ENCODE results near the gene FPGS.

FPGS gene

DNA sequence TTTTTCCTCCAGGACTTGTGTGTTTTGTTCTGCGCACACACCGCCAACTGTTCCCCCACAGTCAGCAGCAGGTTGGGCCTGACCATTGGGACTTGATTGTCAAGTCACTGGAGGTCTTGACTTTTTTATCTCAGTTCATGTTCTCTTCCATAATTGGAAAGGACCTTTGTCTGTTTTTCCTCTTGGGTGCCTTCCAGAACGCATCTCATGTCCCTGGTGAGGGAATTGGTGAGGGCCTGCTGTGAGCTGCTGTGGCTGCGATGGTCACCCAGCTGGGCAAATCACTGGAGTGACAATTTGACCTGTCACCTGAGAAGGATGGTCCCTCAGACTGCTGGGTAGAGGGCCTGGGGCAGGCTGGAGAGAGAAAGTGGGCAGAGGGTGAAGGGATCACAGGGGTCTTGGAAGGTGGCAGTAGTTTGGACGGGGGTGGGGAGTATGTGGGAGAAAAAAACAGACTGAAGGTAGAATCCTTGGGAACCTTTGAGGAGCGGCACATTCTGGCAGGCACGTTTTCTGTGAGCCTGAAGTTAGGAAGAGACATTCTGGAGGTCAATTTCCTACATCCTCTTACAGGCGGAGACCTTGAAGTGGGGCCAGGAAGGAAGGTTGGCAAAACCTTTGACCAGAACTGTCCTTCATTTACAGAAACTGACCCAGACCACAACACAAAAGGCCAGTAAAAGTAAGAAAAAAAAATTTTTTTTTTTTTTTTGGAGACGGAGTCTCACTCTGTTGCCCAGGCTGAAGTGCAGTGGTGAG lies 12.4 kb upstream of the FPGS start:
- no peak for TF ChIP-seq GATA3 (IDR thresholded peaks at IDR 0.05; ENCODE audit: low read depth, low read length)

DNA sequence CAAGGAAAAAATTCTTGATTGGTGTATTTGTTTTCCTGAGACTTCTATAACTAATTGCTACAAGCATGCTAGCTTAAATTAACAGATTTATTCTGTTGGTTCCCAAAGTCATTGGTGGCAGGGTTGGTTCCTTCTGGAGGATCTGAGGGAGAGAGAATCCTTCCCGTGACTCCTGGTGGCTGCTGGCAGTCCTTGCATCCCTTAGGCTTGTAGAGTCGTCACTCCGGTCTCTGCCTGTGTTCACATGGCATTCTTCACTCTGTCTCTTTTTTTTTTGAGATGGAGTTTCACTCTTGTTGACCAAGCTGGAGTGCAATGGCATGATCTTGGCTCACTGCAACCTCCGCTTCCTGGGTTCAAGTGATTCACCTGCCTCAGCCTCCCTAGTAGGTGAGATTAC lies 11.6 kb upstream of the FPGS start:
- TF ChIP-seq GATA2 (IDR thresholded peaks at IDR 0.05; ENCODE audit: low read depth, low read length) (no peak), GATA3 (IDR thresholded peaks at IDR 0.05; ENCODE audit: low read depth, low read length) (no peak)

DNA sequence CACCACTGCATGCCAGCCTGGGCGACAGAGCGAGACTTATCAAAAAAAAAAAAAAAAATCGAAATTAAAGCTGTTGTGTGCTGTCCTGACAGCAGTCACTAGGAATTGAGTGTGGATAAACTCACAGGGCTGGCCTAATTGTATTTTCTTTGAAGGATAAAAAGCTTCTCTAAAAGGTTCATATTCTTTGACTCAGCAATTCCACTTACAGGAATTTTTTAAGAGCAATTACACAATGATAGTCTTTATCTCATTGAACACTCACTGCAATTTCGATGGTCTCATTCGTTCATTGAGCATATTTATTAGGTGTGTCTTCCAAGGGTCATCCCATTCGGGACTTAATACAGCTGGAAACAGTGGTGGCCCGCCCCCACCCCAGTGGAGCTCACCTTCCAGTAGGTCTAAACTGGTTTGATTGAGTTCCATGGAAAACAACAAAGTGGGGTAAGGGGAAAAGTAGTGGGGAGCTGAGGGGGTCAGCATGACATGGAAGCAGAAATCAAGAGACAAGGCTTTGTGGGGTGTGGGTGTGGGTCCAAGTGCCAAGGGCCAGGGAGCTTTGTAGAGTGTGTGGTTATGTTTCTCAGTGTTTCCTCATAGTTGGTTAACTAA lies 10.2 kb upstream of the FPGS start:
- TF ChIP-seq GATA2 (IDR thresholded peaks at IDR 0.05; ENCODE audit: low read depth, low read length) = no peak
- no peak for TF ChIP-seq GATA3 (IDR thresholded peaks at IDR 0.05; ENCODE audit: low read depth, low read length)

DNA sequence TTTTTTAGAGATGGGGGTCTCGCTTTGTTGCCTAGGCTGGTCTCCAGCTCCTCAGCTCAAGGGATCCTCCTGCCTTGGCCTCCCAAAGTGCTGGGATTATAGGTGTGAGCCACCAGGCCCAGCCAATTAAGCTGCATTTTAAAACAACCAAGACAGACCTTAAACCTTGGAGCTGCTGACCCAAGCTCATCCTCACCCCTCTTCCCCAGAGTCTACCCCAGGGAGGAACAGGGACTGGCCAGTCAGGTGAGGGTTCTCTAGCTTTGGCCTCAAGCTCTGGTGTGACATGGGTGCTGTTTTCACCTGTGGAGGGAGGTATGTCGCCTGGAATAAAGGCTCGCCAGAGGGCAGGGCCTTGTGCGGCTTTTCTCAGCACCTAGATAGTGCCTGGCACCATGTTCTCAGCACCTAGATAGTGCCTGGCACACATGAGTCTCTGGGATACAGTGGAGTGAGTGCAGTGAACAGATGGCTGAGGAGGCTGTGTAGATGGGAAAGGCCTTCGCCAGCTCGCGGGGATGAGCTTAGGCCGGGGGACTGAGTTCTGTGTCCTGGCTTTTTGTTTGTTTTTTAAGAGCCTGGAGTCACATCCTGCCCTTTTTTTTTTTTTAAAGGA lies 9.5 kb upstream of the FPGS start:
- TF ChIP-seq GATA3 (IDR thresholded peaks at IDR 0.05; ENCODE audit: low read depth, low read length) (no peak), GATA2 (IDR thresholded peaks at IDR 0.05; ENCODE audit: low read depth, low read length) (no peak)

DNA sequence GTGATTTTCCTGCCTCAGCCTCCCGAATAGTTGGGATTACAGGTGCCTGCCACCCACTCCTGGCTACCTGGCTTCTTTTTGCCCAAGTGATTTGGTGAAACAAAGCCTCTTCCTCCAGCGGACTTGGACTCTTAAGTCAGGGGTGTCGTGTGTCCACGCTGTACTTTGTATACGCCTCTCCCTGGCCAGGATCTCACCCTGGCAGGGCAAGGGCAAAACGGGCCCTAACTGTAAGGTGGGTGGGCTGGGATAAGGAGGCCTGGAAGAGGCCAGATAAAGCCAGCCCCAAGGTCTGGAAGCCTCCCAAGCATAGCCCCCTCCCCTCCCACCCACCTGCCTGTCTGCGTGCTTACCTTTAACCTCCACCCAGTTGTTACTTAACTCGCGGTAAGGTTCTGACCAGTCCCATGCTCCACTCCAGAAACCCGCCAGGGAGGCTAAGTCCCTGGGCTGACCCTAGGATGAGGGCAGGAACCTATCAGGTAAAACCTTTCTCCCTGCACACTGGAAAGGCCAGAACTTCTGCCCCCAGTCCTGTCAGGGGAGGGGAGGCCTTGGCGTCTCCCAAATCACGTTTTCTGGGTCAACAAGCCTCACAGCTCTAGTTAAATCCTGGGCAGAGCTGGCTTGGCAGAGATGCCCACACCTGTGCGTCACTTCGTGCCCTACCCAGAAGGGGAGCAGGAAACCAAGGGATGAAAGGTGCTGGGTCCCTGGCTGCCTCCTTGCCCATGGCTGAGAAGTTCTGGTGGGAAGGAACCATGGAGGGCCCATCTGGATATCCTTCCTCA lies 8.5 kb upstream of the FPGS start:
- TF ChIP-seq GATA3 (IDR thresholded peaks at IDR 0.05; ENCODE audit: low read depth, low read length) = no peak
- TF ChIP-seq GATA2 (IDR thresholded peaks at IDR 0.05; ENCODE audit: low read depth, low read length) = no peak

DNA sequence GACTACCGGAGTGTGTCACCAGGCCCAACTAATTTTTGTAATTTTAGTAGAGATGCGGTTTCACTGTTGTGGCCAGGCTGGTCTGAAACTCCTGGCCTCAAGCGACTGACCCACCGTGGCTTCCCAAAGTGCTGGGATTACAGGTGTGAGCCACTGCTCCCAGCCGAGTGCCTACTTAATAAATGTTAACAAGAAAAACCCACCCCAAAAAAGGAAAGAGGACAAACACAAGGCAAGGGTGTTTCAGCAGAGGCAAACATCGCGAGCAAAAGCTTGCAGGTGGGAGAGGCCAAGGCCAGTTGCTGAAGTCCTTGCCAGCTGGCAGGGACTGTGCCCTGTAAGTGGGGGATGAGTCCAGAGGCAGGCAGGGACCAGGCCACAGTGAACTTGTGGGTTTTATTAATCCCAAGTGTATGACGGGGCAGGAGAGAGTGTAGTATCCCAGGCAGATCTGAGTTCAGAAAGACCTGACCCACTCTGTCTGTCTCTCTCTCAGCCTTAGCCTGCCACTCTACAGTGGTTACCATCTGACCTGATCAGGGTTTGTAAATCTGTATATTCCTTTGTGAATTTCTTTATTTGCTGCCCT lies 6.4 kb upstream of the FPGS start:
- TF ChIP-seq GATA2 (IDR thresholded peaks at IDR 0.05; ENCODE audit: low read depth, low read length) = no peak
- TF ChIP-seq GATA3 (IDR thresholded peaks at IDR 0.05; ENCODE audit: low read depth, low read length) = no peak

DNA sequence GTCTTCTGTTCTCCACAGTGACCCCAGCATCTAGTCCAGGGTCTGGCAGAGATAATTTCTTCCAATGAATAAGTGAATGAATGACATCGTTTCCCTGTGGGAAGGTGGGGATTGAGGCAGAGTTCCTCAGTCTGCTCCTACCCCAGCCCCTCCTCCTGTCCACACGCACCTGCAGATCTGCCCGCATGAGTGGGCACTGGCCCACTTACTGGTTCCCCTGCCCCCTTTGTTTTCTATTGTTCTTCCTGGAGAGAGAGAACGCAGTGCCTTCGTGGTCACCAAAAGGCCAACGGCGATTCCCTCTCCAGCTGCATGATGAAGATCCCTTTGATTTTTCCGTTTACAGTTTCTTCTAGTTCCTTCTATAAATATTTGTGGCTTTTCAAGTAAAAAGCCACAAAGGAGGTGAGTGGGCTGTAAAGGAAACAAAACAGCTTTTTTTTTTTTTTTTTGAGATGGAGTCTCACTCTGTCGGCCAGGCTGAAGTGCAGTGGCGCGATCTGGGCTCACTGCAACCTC lies 5.8 kb upstream of the FPGS start:
- TF ChIP-seq GATA2 (IDR thresholded peaks at IDR 0.05; ENCODE audit: low read depth, low read length) (no peak), GATA3 (IDR thresholded peaks at IDR 0.05; ENCODE audit: low read depth, low read length) (no peak)

DNA sequence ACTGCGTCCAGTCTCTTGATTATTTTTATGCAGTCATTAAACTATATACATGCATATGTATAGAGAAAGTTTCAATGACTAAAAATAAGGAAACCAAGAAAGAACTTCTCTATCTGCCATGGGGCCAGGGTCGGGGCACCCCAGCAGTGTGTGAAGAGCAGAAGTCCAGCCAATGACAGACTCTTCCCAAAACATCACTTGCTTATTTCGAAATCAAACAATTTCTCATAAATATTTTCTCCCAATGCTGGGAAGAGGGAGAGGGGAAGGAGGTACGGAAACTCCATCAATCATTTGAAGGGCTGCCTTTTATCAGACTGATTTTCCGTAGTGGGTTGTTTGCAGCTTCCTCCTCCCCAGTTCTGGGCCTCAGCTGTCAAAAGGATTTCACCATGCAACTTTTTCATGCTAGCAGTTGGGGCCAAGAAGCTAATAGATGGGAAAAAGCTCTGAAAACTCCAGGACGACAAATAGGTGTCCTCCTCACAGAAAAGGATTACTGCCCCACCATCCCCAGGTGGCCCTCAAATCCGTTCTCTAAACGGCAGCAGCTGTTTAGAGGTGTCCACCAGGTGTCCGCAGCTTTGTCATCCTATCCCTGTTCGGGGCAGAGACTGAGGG lies 617 bp upstream of the FPGS start:
- TF ChIP-seq GATA2 (IDR thresholded peaks at IDR 0.05; ENCODE audit: low read depth, low read length) = no peak
- TF ChIP-seq GATA3 (IDR thresholded peaks at IDR 0.05; ENCODE audit: low read depth, low read length) = no peak

DNA sequence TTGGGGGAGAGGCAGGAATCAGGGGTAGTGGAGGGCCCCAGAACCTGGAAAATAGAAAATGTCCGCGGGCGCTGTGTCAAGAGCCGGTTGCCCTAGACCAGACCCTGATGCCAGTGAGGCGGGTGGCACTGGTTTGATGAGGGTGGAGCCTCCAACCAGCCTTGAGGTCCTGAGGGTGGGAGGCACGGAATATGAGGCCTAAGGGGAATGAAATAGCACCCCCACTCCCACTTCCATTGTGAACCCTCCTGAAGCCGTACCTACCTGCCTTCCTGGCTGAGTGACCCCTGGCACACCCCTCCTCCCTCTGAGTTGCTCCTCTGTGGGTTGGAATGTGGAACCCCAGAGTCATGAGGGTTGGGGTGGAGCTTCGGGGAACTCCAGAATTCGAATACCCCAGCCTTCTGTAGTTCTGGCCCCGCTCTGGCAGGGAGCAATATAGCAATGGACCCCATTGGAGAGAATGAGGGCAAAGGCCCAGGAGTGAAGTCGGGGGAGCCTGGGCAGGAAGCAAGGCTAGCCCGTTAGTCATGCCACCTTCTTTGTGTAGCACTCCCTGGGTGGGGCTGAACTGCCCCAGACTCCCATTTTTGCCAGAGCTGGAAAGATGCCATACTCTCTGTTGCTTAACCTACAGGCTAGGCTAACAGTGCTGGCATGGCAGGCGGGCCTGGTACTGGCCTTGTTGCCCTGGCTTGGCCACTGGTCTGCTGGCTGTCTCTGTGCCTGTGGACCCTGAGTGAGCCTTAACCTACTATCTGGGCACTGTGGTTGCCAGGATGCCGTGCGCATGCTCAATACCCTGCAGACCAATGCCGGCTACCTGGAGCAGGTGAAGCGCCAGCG lies 1.0 kb downstream of the FPGS start:
- TF ChIP-seq GATA3 (IDR thresholded peaks at IDR 0.05; ENCODE audit: low read depth, low read length) = no peak
- no peak for TF ChIP-seq GATA2 (IDR thresholded peaks at IDR 0.05; ENCODE audit: low read depth, low read length)

DNA sequence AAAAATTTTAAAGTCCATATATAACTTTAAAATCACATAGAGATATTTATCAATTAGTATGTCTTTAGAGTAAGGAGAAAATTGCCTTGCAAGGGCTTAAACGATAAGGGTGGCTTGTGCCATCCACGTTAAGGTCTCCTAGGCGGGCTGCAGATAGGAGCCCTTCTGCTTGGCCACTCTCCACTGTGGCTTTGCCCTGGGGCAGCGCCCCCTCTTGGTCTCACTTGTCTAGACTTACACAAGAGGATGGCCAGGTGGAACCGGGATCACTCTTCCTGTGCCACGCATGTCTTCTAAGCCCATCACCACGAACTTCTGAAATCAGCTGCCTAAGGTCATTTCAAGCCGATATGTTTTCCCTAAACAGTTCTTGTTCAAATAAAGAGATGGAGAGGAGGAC lies 2.9 kb downstream of the FPGS start:
- no peak for TF ChIP-seq GATA2 (IDR thresholded peaks at IDR 0.05; ENCODE audit: low read depth, low read length)
- TF ChIP-seq GATA3 (IDR thresholded peaks at IDR 0.05; ENCODE audit: low read depth, low read length) = no peak

DNA sequence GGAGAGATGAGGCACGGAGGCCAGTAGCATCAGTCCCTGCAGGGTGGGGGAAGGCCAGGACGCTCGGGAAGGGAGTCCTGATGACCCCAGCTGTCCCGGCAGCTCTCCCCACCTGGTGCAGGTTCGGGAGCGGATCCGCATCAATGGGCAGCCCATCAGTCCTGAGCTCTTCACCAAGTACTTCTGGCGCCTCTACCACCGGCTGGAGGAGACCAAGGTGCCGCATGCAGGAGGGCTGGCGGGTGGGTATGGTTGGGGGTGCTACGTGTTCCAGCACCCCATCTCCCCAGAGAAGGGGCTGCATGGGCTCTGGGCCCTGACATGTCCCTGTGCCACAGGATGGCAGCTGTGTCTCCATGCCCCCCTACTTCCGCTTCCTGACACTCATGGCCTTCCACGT lies 4.2 kb downstream of the FPGS start:
- TF ChIP-seq GATA2 (IDR thresholded peaks at IDR 0.05; ENCODE audit: low read depth, low read length) = no peak
- TF ChIP-seq GATA3 (IDR thresholded peaks at IDR 0.05; ENCODE audit: low read depth, low read length) = no peak

DNA sequence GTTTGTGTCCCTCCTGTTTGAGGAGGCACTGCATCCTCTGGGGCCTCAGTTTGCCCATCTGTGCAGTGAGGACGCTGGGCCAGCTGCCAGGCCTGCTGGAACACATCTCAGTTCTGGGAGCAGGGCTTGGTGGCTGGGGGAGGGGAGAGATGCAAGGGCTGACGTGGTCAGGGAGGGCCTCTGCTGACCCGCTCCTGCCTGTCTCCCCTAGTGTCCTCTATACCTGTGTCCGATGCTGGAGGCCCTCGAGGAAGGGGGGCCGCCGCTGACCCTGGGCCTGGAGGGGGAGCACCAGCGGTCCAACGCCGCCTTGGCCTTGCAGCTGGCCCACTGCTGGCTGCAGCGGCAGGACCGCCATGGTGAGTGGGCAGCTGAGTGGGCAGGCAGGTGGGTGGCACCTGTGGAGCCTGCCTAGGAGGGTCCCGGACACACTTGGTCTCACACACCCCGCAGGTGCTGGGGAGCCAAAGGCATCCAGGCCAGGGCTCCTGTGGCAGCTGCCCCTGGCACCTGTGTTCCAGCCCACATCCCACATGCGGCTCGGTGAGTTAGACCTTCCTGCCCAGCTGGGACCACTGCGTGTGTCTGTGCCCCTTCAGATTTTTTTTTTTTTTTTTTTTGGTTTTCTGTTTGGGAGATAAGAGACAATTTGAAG lies 5.8 kb downstream of the FPGS start:
- TF ChIP-seq GATA3 (IDR thresholded peaks at IDR 0.05; ENCODE audit: low read depth, low read length) = no peak
- no peak for TF ChIP-seq GATA2 (IDR thresholded peaks at IDR 0.05; ENCODE audit: low read depth, low read length)

Data from SH-SY5Y (cell line).